HG02970 (cell line): ENCODE measurements around the gene STRADA.

Experiments
- ATAC-seq: cut with Tn5 transposase; IDR thresholded peaks from one replicate; pipeline ENCODE4 v1.9.1; 2021; ENCODE audit warnings: mild to moderate bottlenecking, moderate library complexity, moderate number of reproducible peaks; ENCODE audit not compliant: unreplicated experiment, low FRiP score

The STRADA gene

GRCh38 chr17:63703029-63703428, 38.6 kb downstream of the STRADA start:
- no peak for ATAC-seq

- no peak for ATAC-seq
These were observed 38.9 kb downstream of the STRADA start for GRCh38 chr17:63702721-63703015.

GRCh38 chr17:63701868-63702720, 39.5 kb downstream of the STRADA start:
- ATAC-seq, result no peak

- ATAC-seq, result no peak
These were observed 40.2 kb downstream of the STRADA start for GRCh38 chr17:63701456-63701820.

GRCh38 chr17:63700528-63701455, 40.8 kb downstream of the STRADA start:
- ATAC-seq, result peak; percentile 27

- peak; percentile 21 for ATAC-seq
These were observed 41.7 kb downstream of the STRADA start, which contains the start of gene LIMD2 for GRCh38 chr17:63699638-63700527. Gene LIMD2, minus strand, starts transcription at chr17:63700125. Its CDS starts 827 bp downstream, at chr17:63699298.

GRCh38 chr17:63698886-63699637, 42.5 kb downstream of the STRADA start:
- ATAC-seq, result peak; percentile 23

- no peak for ATAC-seq
These were observed 43.2 kb downstream of the STRADA start for GRCh38 chr17:63698381-63698885.

- no peak for ATAC-seq
These were observed 44.0 kb downstream of the STRADA start for GRCh38 chr17:63697341-63698286.

- ATAC-seq, result no peak
These were observed 45.1 kb downstream of the STRADA start for GRCh38 chr17:63696381-63696961.

GRCh38 chr17:63695889-63696288, 45.7 kb downstream of the STRADA start:
- no peak for ATAC-seq

- no peak for ATAC-seq
These were observed 46.4 kb downstream of the STRADA start for GRCh38 chr17:63694950-63695773.

- no peak for ATAC-seq
These were observed 47.2 kb downstream of the STRADA start for GRCh38 chr17:63694229-63694949.

GRCh38 chr17:63693411-63694113, 48.0 kb downstream of the STRADA start:
- ATAC-seq, result no peak

- no peak for ATAC-seq
These were observed 49.3 kb downstream of the STRADA start for GRCh38 chr17:63692195-63692816.

GRCh38 chr17:63689479-63689878, 52.1 kb downstream of the STRADA start:
- no peak for ATAC-seq
